ENCODE results near the gene MCRIP1.

The MCRIP1 gene

DNA sequence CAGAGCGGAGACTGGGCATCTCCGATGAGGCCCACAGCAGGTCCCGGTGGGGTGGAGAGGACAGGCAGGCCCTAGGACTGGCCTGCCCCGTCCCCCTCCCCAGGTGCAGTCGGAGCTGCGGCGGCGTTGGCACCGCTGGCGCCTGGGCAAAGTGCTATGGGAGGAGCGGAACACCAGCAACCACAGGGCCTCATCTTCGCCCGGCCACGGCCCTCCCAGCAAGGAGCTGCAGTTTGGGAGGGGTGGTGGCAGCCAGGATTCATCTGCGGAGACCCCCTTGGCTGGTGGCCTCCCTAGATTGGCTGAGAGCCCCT, 19.8 kb downstream of the MCRIP1 start:
- in situ Hi-C loops (cut with MboI; ENCODE audit: low sequenced_read_pairs), result no loop called here

GRCh38 chr17:81812571-81813370, 20.3 kb downstream of the MCRIP1 start:
- in situ Hi-C loops (cut with MboI; ENCODE audit: low sequenced_read_pairs), result no loop called here

More for the DNA sequence above, 19.8 kb downstream of the MCRIP1 start:
- Histone ChIP-seq H3K36me3 (replicated peaks) (no peaks in the 10 kb centered on the region), H3K4me3 (no peak overlapping the region), H3K9me3 (no peaks in the 10 kb centered on the region), H3K4me1 (no peaks in the 10 kb centered on the region), H3K27me3 (ENCODE audit: low read depth) (peaks cover 17% of the 10 kb centered on the region)
- DNase-seq (ENCODE audit: low spot score in 2 of 2), result no peak

GRCh38 chr17:81811705-81812570, 21.2 kb downstream of the MCRIP1 start:
- H3K36me3 ChIP-seq (replicated peaks), result no peaks in the 10 kb centered on the region
- DNase-seq (ENCODE audit: low spot score in 2 of 2), result no peak
- no peaks in the 10 kb centered on the region for H3K4me1 ChIP-seq
- in situ Hi-C loops (cut with MboI; ENCODE audit: low sequenced_read_pairs), result no loop called here
- H3K9me3 ChIP-seq, result no peaks in the 10 kb centered on the region
- peaks cover 27% of the 10 kb centered on the region for H3K27me3 ChIP-seq (ENCODE audit: low read depth)
- no peak overlapping the region for H3K4me3 ChIP-seq

More at GRCh38 chr17:81812571-81813370, 20.3 kb downstream of the MCRIP1 start:
- no peak overlapping the region for H3K4me3 ChIP-seq
- no peaks in the 10 kb centered on the region for H3K36me3 ChIP-seq (replicated peaks)
- peaks cover 22% of the 10 kb centered on the region for H3K27me3 ChIP-seq (ENCODE audit: low read depth)
- H3K9me3 ChIP-seq, result no peaks in the 10 kb centered on the region
- no peak for DNase-seq (ENCODE audit: low spot score in 2 of 2)
- no peaks in the 10 kb centered on the region for H3K4me1 ChIP-seq

DNA sequence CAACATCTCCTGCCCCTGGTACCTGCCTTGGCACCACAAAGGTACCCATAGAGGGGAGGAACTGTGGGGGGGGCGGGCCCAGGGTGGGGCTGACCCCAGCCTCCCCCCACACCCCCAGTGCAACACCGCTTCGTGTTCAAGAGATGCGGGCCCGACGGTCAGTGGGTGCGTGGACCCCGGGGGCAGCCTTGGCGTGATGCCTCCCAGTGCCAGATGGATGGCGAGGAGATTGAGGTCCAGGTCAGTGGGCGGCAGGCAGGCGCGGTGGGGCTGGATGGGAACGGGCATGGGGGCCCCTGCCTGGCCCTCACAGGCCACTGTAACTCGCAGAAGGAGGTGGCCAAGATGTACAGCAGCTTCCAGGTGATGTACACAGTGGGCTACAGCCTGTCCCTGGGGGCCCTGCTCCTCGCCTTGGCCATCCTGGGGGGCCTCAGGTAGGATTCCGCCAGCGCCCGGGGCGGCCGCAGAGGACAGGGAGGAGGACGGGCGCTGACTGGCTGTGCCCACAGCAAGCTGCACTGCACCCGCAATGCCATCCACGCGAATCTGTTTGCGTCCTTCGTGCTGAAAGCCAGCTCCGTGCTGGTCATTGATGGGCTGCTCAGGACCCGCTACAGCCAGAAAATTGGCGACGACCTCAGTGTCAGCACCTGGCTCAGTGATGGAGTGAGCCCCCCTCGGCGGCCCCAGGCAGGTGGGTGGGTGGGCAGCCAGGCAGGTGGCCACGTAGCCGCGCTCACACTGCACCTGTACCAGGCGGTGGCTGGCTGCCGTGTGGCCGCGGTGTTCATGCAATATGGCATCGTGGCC, 22.0 kb downstream of the MCRIP1 start:
- no peak for DNase-seq (ENCODE audit: low spot score in 2 of 2)
- H3K27me3 ChIP-seq (ENCODE audit: low read depth), result peaks cover 35% of the 10 kb centered on the region
- H3K36me3 ChIP-seq (replicated peaks), result no peaks in the 10 kb centered on the region
- H3K9me3 ChIP-seq, result no peaks in the 10 kb centered on the region
- H3K4me1 ChIP-seq, result no peaks in the 10 kb centered on the region
- no peak overlapping the region for H3K4me3 ChIP-seq
- in situ Hi-C loops (cut with MboI; ENCODE audit: low sequenced_read_pairs), result no loop called here

DNA sequence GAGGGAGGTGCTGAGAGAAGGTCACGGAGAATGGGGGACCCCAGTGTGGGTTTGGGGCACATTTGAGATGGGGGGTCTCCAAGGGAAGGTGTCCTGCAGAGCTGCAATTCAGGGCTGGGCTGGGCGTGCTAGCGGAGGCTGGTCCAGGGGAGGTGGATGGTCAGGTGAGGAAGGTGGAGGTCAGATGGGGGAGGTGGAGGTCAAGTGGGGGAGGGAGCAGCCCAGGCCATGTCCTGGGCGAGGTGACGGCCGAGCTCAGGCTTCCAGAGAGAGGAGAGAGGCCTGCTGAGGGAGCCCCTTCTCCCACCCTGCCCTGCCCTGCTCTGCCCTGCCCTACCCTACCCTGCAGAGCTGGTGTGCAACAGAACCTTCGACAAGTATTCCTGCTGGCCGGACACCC, 22.6 kb downstream of the MCRIP1 start:
- H3K9me3 ChIP-seq, result no peaks in the 10 kb centered on the region
- no peak for DNase-seq (ENCODE audit: low spot score in 2 of 2)

GRCh38 chr17:81809556-81809998, 23.5 kb downstream of the MCRIP1 start:
- no peak for DNase-seq (ENCODE audit: low spot score in 2 of 2)
- Histone ChIP-seq H3K4me1 (no peaks in the 10 kb centered on the region), H3K27me3 (ENCODE audit: low read depth) (peaks cover 46% of the 10 kb centered on the region), H3K36me3 (replicated peaks) (no peaks in the 10 kb centered on the region), H3K4me3 (no peak overlapping the region), H3K9me3 (no peaks in the 10 kb centered on the region)
- in situ Hi-C loops (cut with MboI; ENCODE audit: low sequenced_read_pairs), result no loop called here

More for the DNA sequence above, 22.6 kb downstream of the MCRIP1 start:
- in situ Hi-C loops (cut with MboI; ENCODE audit: low sequenced_read_pairs), result no loop called here
- Histone ChIP-seq H3K4me1 (no peaks in the 10 kb centered on the region), H3K27me3 (ENCODE audit: low read depth) (peaks cover 40% of the 10 kb centered on the region), H3K4me3 (no peak overlapping the region), H3K36me3 (replicated peaks) (no peaks in the 10 kb centered on the region)

- Histone ChIP-seq H3K27me3 (ENCODE audit: low read depth) (peaks cover 49% of the 10 kb centered on the region), H3K9me3 (no peaks in the 10 kb centered on the region), H3K4me3 (no peak overlapping the region), H3K4me1 (no peaks in the 10 kb centered on the region), H3K36me3 (replicated peaks) (no peaks in the 10 kb centered on the region)
- no peak for DNase-seq (ENCODE audit: low spot score in 2 of 2)
- in situ Hi-C loops (cut with MboI; ENCODE audit: low sequenced_read_pairs), result no loop called here
Measured at GRCh38 chr17:81808778-81809555, 24.1 kb downstream of the MCRIP1 start.

DNA sequence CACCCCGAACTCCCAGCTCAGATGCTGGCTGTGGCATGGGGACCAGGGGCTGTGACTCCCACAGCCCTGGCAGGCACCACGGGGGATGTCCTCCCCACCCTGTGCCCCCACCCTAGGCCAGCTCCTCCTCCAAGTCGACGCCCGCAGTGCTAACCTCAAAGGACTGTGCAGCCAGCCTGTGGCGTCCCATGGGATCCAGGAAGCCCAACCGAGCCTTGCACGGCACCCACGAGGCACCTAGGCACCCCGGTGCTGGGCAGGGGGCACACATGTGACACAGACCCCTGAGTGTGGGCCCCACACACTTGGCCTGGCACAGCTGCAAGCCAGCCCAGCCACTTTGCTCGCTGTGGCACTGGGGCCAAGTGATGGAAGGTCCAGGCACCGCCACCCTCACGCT, 25.3 kb downstream of the MCRIP1 start:
- H3K4me1 ChIP-seq, result no peaks in the 10 kb centered on the region
- no peak overlapping the region for H3K4me3 ChIP-seq
- peaks cover 59% of the 10 kb centered on the region for H3K27me3 ChIP-seq (ENCODE audit: low read depth)
- no peaks in the 10 kb centered on the region for H3K9me3 ChIP-seq
- no peak for DNase-seq (ENCODE audit: low spot score in 2 of 2)
- in situ Hi-C loops (cut with MboI; ENCODE audit: low sequenced_read_pairs), result no loop called here
- no peaks in the 10 kb centered on the region for H3K36me3 ChIP-seq (replicated peaks)

GRCh38 chr17:81807210-81807719, 25.8 kb downstream of the MCRIP1 start:
- peaks cover 61% of the 10 kb centered on the region for H3K27me3 ChIP-seq (ENCODE audit: low read depth)
- H3K4me1 ChIP-seq, result no peaks in the 10 kb centered on the region
- H3K36me3 ChIP-seq (replicated peaks), result no peaks in the 10 kb centered on the region
- no peaks in the 10 kb centered on the region for H3K9me3 ChIP-seq
- in situ Hi-C loops (cut with MboI; ENCODE audit: low sequenced_read_pairs), result no loop called here
- H3K4me3 ChIP-seq, result no peak overlapping the region
- no peak for DNase-seq (ENCODE audit: low spot score in 2 of 2)

GRCh38 chr17:81806461-81807209, 26.5 kb downstream of the MCRIP1 start:
- no peaks in the 10 kb centered on the region for H3K36me3 ChIP-seq (replicated peaks)
- DNase-seq (ENCODE audit: low spot score in 2 of 2), result no peak
- no peaks in the 10 kb centered on the region for H3K9me3 ChIP-seq
- no peaks in the 10 kb centered on the region for H3K4me1 ChIP-seq
- peaks cover 66% of the 10 kb centered on the region for H3K27me3 ChIP-seq (ENCODE audit: low read depth)
- in situ Hi-C loops (cut with MboI; ENCODE audit: low sequenced_read_pairs), result no loop called here
- no peak overlapping the region for H3K4me3 ChIP-seq

- no peaks in the 10 kb centered on the region for H3K36me3 ChIP-seq (replicated peaks)
- no peak overlapping the region for H3K4me3 ChIP-seq
- no peak for DNase-seq (ENCODE audit: low spot score in 2 of 2)
- H3K27me3 ChIP-seq (ENCODE audit: low read depth), result peaks cover 66% of the 10 kb centered on the region
- H3K9me3 ChIP-seq, result no peaks in the 10 kb centered on the region
- H3K4me1 ChIP-seq, result no peaks in the 10 kb centered on the region
- in situ Hi-C loops (cut with MboI; ENCODE audit: low sequenced_read_pairs), result no loop called here
Measured at GRCh38 chr17:81805707-81806460, 27.2 kb downstream of the MCRIP1 start.

Measured in HAP-1 (cell line).